HepG2 (cell line): Measurements from ENCODE around the gene ELP1.

Experiments
- CREB1 ChIP-seq, 2 experiments: fragments of 450-650 bp in 1 of 2; IDR thresholded peaks; 2 replicates each; pipeline ENCODE4 v1.6.1; 2016 to 2017; ENCODE audit warnings: control low read depth in 1 of 2, mild to moderate bottlenecking in 1 of 2, missing compliant biosample characterization in 1 of 2, missing genetic modification characterization in 1 of 2
- ESRRA ChIP-seq: sonication (generic); formaldehyde crosslinking; IDR thresholded peaks from 2 replicates; pipeline ENCODE4 v1.5.1; 2020; ENCODE audit warnings: mild to moderate bottlenecking, low read depth, missing genetic modification reagents
- POLR2AphosphoS2 ChIP-seq: IDR thresholded peaks from 2 replicates; pipeline ENCODE4 v1.6.1; 2011; ENCODE audit warnings: low read depth, low read length, improper control_type of control experiment
- PRPF4 ChIP-seq: fragments of 200-400 bp; formaldehyde crosslinking; IDR thresholded peaks from 2 replicates; pipeline ENCODE4 v1.6.1; 2016; ENCODE audit warnings: low read length, low read depth; ENCODE audit not compliant: poor library complexity, severe bottlenecking
- ZBTB8A ChIP-seq: sonication (generic); formaldehyde crosslinking; IDR thresholded peaks from 2 replicates; pipeline ENCODE4 v1.4.0; 2020; ENCODE audit warnings: mild to moderate bottlenecking, low read depth, missing genetic modification reagents, borderline replicate concordance
- ZNF121 ChIP-seq: sonication (generic); formaldehyde crosslinking; IDR thresholded peaks from 2 replicates; pipeline ENCODE4 v1.5.0; 2020; ENCODE audit warnings: mild to moderate bottlenecking, missing genetic modification reagents
- ZNF329 ChIP-seq: sonication (generic); formaldehyde crosslinking; IDR thresholded peaks from 2 replicates; pipeline ENCODE4 v1.9.0; 2021; ENCODE audit warnings: low read depth, mild to moderate bottlenecking, missing genetic modification reagents
- ZNF431 ChIP-seq: sonication (generic); formaldehyde crosslinking; IDR thresholded peaks from 2 replicates; pipeline ENCODE4 v1.9.0; 2022; ENCODE audit warnings: missing genetic modification reagents, low read depth, mild to moderate bottlenecking, borderline replicate concordance
- ZNF614 ChIP-seq: IDR thresholded peaks from 2 replicates; pipeline ENCODE4 v1.6.1; 2018; ENCODE audit warnings: missing biosample characterization, missing genetic modification reagents, inconsistent platforms, borderline replicate concordance
- TF ChIP-seq, protein P1 (sequence below): sonication (generic); formaldehyde crosslinking; IDR thresholded peaks from 2 replicates; pipeline ENCODE4 v1.5.0; 2020; ENCODE audit warnings: mild to moderate bottlenecking, missing genetic modification reagents, moderate library complexity

DNA sequence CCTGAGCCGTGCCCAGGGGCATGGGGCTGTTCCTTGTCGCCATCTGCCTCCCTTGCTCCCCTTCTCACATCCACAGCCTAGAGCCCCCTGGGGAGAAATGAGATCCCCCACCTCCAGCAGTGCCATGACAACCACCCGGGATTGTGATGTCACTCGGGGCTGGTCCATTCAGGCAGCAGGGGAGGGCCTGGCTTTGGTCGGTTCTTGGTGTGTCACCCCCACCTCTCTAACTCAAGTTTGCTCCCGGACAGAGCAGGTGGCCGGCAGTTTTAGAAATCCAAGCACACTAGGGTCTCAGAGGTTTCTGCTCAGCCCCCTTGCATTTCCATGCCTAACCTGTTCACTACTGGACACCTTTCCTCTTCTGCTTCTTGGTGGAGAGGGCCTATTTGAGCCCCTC is 78.0 kb downstream of the ELP1 start, which contains the start of gene ACTL7B:
- TF ChIP-seq ZNF121: no peak
- TF ChIP-seq ZBTB8A: no peak
- no peak for TF ChIP-seq ZNF431
- no peak for TF ChIP-seq ZNF614 (CRISPR knock-in tag)
- TF ChIP-seq ESRRA (CRISPR knock-in tag): no peak
- TF ChIP-seq, protein P1, sequence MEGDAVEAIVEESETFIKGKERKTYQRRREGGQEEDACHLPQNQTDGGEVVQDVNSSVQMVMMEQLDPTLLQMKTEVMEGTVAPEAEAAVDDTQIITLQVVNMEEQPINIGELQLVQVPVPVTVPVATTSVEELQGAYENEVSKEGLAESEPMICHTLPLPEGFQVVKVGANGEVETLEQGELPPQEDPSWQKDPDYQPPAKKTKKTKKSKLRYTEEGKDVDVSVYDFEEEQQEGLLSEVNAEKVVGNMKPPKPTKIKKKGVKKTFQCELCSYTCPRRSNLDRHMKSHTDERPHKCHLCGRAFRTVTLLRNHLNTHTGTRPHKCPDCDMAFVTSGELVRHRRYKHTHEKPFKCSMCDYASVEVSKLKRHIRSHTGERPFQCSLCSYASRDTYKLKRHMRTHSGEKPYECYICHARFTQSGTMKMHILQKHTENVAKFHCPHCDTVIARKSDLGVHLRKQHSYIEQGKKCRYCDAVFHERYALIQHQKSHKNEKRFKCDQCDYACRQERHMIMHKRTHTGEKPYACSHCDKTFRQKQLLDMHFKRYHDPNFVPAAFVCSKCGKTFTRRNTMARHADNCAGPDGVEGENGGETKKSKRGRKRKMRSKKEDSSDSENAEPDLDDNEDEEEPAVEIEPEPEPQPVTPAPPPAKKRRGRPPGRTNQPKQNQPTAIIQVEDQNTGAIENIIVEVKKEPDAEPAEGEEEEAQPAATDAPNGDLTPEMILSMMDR (CRISPR knock-in tag): no peak
- no peak for TF ChIP-seq PRPF4
- no peak for TF ChIP-seq CREB1 (IDR thresholded peaks at IDR 0.05)
- TF ChIP-seq CREB1 (CRISPR knock-in tag; IDR thresholded peaks at IDR 0.05): no peak
- TF ChIP-seq POLR2AphosphoS2: no peak
- no peak for TF ChIP-seq ZNF329 (CRISPR knock-in tag)
